HG03045 (cell line): ENCODE results near the gene WBP2NL.

Source experiments
- ATAC-seq: cut with Tn5 transposase; IDR thresholded peaks from one replicate; pipeline ENCODE4 v1.9.1; 2021; ENCODE audit warnings: mild to moderate bottlenecking, moderate library complexity; ENCODE audit not compliant: unreplicated experiment

WBP2NL gene

GRCh38 chr22:41976961-41977566 is 21.5 kb upstream of the WBP2NL start:
- no peak for ATAC-seq

DNA sequence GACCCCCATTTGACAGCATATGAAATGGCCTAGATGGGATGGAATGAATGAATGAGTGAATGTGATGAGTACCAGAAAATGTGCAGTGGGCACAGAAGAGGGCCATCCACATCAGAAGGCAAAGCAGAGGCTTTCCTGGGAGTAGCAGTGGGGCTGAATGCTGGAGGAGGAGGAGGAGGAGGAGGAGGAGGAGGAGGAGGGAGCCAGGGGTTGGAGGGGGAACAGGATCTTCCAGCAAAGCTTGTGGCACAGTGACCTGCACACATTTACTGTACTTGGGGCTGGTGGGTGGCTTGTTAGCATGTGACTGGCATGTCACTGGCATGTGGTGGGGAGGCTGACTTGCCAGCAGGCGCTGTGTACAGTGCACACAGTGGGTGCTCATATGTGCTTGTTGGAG is 19.9 kb upstream of the WBP2NL start:
- no peak for ATAC-seq

DNA sequence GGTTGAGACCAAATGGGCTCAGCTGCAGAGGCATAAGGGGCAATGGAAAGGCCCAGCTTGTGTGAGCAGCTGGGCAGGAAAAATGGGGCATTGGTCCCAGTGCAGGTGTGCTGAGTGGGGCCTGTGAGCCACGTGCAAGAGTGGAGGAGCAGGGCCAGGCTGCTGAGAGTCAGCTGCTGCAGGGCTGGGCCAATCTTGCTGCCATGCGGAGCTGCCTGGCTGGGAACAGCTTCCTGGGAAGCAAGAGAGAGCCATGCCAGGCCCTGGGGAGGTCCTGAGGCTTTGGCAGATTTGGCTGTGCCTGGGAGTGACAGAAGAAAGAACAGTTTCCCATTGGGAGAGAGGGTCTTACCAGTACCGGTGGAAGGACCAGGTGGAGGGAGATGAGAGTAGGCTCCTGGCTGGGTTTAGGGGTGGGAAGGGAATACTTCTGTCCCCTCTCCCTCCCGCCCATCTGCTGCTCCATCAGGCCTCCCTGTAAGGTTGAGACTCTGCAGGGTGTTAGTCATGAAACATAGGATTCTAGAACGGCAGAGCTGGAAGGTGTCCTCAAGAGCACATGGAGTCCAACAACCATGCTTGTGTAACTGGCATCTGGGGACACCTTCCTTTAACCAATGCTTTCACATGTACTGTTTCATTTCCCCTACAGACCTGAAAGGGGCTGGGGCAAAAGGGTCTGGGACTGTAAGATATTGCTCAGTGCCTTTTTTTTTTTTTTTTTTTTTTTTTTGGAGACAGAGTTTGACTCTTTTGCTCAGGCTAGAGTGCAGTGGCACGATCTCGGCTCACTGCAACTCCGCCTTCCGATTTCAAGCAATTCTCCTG is 19.0 kb upstream of the WBP2NL start:
- ATAC-seq, result no peak

DNA sequence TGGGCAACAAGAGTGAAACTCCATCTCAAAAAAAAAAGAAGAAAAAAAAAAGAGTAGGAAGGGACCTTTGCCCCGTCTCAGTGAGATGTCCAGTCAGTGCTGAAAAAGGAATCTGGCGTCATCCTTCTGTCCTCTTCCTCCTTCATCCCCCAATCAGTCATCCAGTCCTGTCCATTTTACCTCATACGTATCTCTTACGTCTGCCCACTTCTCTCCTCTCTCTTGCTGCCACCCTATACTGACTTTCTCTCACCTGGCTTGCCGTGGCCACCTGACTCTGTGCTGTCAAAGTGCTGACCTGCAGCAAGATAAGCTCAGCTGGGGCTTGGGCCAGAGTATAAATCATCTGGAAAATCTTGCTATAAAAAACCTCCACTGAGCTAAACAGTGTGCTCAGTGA is 15.7 kb upstream of the WBP2NL start:
- ATAC-seq, result no peak

- ATAC-seq, result no peak
Observed at GRCh38 chr22:41983513-41984405, 14.8 kb upstream of the WBP2NL start.

DNA sequence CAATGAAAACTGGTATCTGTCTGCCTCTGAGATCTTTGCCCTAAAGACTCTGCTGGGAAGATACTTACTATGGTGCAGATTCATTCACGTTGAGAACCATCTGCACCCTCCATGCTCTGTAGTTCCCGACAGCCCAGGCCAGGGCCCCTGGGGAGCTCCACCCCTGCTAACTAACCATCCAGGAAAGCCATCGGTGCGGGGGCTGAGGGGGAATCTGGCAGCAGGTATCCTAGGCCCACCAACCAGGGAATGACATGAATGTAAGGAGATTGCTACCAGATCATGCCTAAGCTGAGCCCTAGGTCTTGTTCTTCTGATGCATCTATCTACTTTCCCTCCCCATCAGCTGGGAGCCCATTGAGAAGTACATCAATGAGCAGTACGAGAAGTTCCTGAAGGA is 11.3 kb upstream of the WBP2NL start:
- no peak for ATAC-seq

GRCh38 chr22:41989246-41989645 is 9.3 kb upstream of the WBP2NL start:
- no peak for ATAC-seq

- no peak for ATAC-seq
Observed at GRCh38 chr22:41991111-41991510, 7.5 kb upstream of the WBP2NL start.

DNA sequence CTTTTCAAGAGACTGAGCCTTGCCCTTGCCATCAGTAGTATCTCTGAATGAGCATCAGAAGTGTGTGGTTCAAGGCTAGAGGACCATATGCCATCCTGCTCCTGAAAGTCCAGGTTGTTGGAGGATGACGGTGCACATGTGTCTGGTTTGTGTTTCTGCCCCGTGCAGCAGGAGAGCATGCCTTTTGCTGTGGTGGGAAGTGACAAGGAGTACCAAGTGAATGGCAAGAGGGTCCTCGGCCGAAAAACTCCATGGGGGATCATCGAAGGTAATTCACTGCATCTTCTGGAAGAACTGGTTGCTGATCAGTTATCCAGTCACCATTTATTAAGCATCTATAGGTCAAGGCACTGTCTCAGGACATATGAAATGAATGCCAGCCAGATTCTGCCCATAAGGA is 6.1 kb upstream of the WBP2NL start:
- no peak for ATAC-seq

GRCh38 chr22:41995211-41995610 is 3.4 kb upstream of the WBP2NL start:
- no peak for ATAC-seq

- ATAC-seq, result no peak
Observed at GRCh38 chr22:41996826-41997225, 1.8 kb upstream of the WBP2NL start.

DNA sequence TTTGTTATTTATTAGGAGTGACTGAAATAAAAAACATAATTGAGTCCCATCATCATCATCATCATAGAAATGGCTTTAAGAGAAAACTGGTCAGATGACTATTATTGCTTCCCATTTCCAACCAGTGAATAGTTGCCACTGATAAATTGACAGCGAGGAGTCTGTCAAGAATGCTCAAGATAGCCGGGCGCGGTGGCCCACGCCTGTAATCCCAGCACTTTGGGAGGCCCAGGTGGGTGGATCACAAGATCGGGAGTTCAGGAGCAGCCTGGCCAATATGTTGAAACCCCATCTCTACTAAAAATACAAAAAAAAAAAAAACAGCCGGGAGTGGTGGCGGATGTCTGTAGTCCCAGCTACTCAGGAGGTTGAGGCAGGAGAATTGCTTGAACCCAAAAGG is 1.9 kb downstream of the WBP2NL start:
- ATAC-seq, result no peak

GRCh38 chr22:42001121-42001520 is 2.5 kb downstream of the WBP2NL start:
- ATAC-seq, result no peak

DNA sequence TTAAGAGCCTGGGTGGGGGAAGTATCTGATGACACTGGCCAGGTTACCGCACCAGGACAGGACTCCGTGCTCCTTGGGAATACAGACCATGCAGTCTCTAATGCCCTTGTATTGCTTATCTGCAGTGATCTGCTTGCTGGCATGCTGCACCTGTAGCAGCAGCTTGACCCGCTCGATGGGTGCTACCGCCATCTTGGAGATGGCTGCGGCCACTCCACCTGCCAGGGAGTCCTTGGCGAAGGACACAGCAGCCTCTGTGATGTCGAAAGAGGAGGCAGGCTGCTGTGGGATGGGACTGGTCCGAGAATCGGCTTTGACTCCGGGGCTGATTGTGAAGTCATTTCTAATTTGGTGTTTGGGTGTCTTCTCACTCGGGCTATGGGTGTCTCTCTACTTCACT is 3.1 kb downstream of the WBP2NL start:
- ATAC-seq, result no peak

DNA sequence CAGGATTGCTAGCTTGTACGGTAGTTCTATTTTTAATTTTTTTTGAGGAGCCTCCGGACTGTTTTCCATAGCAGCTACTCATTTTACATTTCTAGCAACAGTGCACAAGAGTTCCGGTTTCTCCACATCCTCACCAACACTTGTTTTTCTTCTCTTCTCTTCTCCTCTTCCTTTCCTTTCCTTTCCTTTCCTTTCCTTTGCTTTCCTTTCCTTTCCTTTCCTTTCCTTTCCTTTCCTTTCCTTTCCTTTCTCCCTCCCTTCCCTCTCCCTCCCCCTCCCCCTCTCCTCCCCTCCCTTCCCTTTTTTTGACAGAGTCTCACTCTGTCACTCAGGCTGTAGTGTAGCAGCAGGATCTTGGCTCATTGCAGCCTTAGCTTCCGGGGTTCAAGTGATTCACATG is 9.3 kb downstream of the WBP2NL start:
- no peak for ATAC-seq

DNA sequence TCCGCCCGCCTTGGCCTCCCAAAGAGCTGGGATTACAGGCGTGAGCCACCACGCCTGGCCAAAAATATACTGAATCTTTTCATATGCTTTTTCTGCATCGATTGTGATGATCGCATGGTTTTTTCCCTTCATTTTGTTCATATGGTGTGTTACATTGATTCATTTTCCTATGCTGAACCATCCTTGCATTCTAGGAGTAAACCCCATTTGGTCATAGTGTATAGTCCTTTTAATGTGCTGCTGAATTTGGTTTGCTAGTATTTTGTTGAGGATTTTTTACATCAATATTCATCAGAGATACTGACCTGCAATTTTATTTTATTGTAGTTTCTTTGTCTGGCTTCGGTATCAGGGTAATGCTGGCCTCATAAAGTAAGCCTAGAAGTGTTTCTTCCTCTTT is 12.2 kb downstream of the WBP2NL start:
- ATAC-seq, result no peak

DNA sequence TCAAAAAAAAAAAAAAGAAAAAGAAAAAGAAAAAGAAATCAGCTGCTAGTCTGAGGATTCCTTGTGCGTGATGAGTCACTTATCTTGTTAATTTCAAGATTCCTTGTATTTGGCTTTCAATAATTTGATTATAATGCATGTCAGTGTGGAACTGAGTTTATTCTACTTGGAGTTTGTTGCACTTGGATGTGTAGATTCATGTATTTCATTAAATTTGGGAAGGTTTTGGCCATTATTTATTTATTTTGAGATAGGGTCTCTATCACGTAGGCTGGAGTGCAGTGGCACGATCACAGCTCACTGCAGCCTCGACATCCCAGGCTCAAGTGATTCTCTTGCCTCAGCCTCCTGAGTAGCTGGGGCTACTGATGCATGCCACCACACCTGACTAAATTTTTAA is 14.8 kb downstream of the WBP2NL start:
- no peak for ATAC-seq

- no peak for ATAC-seq
Observed at GRCh38 chr22:42016111-42016510, 17.5 kb downstream of the WBP2NL start.

GRCh38 chr22:42018224-42018623 is 19.6 kb downstream of the WBP2NL start:
- no peak for ATAC-seq

- ATAC-seq, result no peak
Observed at GRCh38 chr22:42021571-42021970, 23.0 kb downstream of the WBP2NL start.

- no peak for ATAC-seq
Observed at GRCh38 chr22:42022162-42022847, 23.7 kb downstream of the WBP2NL start.
